Measurements from ENCODE around the gene HNRNPR. TPM values are rescaled to one million over a fixed set of nuclear protein-coding genes. Genes with fewer than 3 reads are reported as not detected.

Gene HNRNPR
- 60.6 and 87.4 TPM in 2 replicates for total RNA-seq

GRCh38 chr1:23344111-23344986 lies at the start of gene HNRNPR:
Gene HNRNPR, minus strand, starts transcription at chr1:23344284. Its CDS starts 3,276 bp downstream, at chr1:23341008.

GRCh38 chr1:23369335-23370013 lies 25.4 kb upstream of the HNRNPR start, which contains the start of gene ZNF436:
Gene ZNF436, minus strand, starts transcription at chr1:23369836. Its CDS starts 1,831 bp downstream, at chr1:23368005.

Other genes with a start within 250 kb of the HNRNPR start
- gene LUZP1, start 175.4 kb downstream of the HNRNPR start, total RNA-seq, result 34.1 and 66.6 TPM in 2 replicates
- gene HTR1D, start 126.8 kb downstream of the HNRNPR start, total RNA-seq, result 0.05 TPM in 1 of 2 replicates, not detected in the other
- 15.7 and 16.0 TPM in 2 replicates for gene ZNF436, start 25.6 kb upstream of the HNRNPR start, total RNA-seq
- gene TCEA3, start 80.5 kb upstream of the HNRNPR start, total RNA-seq, result 9.8 and 13.9 TPM in 2 replicates
- gene ASAP3, start 139.9 kb upstream of the HNRNPR start, total RNA-seq, result 19.9 and 24.1 TPM in 2 replicates
- under 0.01 and 0.46 TPM in 2 replicates for gene E2F2, start 186.9 kb upstream of the HNRNPR start, total RNA-seq
- gene ID3, start 215.2 kb upstream of the HNRNPR start, total RNA-seq, result 153 and 300 TPM in 2 replicates

All from smooth muscle cell of the umbilical artery (primary cell).